Measurements from ENCODE around the gene JADE1. TPM values are rescaled to one million over a fixed set of nuclear protein-coding genes. Genes with fewer than 3 reads are reported as not detected.

The JADE1 gene
- total RNA-seq, 1 donor: 26.4 TPM

DNA sequence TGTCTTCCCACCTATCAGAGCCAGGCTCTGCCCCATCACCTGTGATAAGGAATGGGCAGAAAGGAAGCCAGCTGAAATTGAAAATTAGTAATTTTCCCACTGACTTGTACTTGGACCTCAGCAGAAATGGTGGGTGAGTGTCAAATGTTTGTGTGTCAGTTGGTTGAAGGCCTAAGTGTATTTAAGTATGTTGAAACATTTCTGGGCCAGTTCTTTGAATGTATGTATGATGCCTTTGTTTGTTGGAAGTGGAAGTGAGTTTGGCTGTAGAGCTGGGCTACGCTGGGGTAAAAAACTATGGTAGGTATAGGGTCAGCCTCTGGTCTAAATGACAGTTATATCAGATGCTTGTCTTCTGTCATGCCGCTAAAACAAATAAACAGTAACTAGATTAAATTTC is 27.7 kb downstream of the JADE1 start:
- Histone ChIP-seq H3K4me1 (ENCODE audit: insufficient read depth, low read length) (peaks cover 2% of the 10 kb centered on the region), H4K20me1 (ENCODE audit: insufficient read depth, low read length) (no peaks in the 10 kb centered on the region), H3K27me3 (ENCODE audit: insufficient read depth, low read length) (no peaks in the 10 kb centered on the region), H2AFZ (ENCODE audit: low read length) (no peak overlapping the region), H3K79me2 (ENCODE audit: insufficient read depth, low read length) (peaks cover 96% of the 10 kb centered on the region), H3K4me2 (ENCODE audit: insufficient read depth, low read length) (no peak overlapping the region), H3K27ac (ENCODE audit: low read depth, low read length) (no peak overlapping the region), H3K4me3 (ENCODE audit: insufficient read depth, low read length) (no peak overlapping the region), H3K9me3 (ENCODE audit: low read depth, low read length) (no peaks in the 10 kb centered on the region), H3K36me3 (ENCODE audit: insufficient read depth, low read length) (peaks cover 18% of the 10 kb centered on the region)
- TF ChIP-seq, protein P1, sequence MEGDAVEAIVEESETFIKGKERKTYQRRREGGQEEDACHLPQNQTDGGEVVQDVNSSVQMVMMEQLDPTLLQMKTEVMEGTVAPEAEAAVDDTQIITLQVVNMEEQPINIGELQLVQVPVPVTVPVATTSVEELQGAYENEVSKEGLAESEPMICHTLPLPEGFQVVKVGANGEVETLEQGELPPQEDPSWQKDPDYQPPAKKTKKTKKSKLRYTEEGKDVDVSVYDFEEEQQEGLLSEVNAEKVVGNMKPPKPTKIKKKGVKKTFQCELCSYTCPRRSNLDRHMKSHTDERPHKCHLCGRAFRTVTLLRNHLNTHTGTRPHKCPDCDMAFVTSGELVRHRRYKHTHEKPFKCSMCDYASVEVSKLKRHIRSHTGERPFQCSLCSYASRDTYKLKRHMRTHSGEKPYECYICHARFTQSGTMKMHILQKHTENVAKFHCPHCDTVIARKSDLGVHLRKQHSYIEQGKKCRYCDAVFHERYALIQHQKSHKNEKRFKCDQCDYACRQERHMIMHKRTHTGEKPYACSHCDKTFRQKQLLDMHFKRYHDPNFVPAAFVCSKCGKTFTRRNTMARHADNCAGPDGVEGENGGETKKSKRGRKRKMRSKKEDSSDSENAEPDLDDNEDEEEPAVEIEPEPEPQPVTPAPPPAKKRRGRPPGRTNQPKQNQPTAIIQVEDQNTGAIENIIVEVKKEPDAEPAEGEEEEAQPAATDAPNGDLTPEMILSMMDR (IDR thresholded peaks at IDR 0.05; ENCODE audit: extremely low read depth, low read depth, low read length): no peak
- DNase-seq (ENCODE audit: insufficient read length, low spot score, missing footprints): no peak

DNA sequence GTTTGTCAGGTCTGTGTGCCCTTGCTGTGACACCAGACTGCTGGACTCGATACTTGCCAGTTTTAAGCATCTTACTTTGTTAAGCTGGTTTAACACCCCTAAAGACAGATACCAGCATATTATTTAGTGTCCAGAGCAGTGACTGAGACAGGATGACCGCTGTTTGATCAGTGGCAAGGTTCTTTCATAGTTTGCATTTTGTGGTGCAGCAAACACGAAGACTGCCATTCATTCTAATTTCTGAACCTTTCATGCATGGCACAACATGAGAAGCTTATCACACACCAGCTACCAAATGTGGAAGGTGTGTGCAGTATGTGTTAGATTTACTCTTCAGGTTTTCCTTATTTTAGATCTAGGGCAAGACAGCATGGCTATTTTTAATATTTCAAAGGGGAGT is 28.2 kb downstream of the JADE1 start:
- no peaks in the 10 kb centered on the region for H3K4me1 ChIP-seq (ENCODE audit: insufficient read depth, low read length)
- peaks cover 2% of the 10 kb centered on the region for H4K20me1 ChIP-seq (ENCODE audit: insufficient read depth, low read length)
- H3K36me3 ChIP-seq (ENCODE audit: insufficient read depth, low read length): peaks cover 18% of the 10 kb centered on the region
- no peak overlapping the region for H3K4me2 ChIP-seq (ENCODE audit: insufficient read depth, low read length)
- no peak overlapping the region for H2AFZ ChIP-seq (ENCODE audit: low read length)
- TF ChIP-seq, protein P1 (IDR thresholded peaks at IDR 0.05; ENCODE audit: extremely low read depth, low read depth, low read length): no peak
- DNase-seq (ENCODE audit: insufficient read length, low spot score, missing footprints): no peak
- no peaks in the 10 kb centered on the region for H3K27me3 ChIP-seq (ENCODE audit: insufficient read depth, low read length)
- H3K27ac ChIP-seq (ENCODE audit: low read depth, low read length): no peak overlapping the region
- peaks cover 96% of the 10 kb centered on the region for H3K79me2 ChIP-seq (ENCODE audit: insufficient read depth, low read length)
- no peaks in the 10 kb centered on the region for H3K9me3 ChIP-seq (ENCODE audit: low read depth, low read length)
- H3K4me3 ChIP-seq (ENCODE audit: insufficient read depth, low read length): no peak overlapping the region

DNA sequence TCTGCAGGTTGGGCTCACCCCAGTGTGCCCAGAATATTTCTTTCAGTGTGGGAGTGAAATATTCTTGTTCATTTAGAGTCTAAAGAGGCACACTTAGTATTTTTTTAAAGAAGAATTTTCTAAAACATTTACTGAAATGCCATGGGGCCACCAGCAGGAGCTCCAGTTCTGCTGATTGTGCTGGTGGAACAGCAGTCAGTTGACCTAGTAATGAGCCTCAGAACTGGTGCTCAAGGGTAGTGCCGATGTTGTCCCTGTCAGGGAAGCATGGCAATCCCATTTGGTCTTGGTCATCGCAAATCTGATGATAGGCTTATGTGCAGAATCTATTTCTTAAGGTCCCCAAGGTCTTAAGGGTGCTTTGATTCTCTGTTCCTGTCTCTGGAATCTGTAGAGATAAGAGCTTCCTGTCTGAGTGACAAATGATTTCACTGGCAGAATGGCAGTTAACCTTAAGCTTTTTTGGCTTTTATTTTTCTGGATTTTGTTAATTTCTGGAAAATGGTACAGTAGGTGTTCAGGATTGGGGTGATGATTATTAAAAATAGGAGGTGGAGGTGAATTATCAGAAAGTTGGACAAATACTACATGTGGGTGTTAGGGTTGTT is 31.3 kb downstream of the JADE1 start:
- Histone ChIP-seq H3K4me1 (ENCODE audit: insufficient read depth, low read length) (no peaks in the 10 kb centered on the region), H3K4me2 (ENCODE audit: insufficient read depth, low read length) (no peak overlapping the region), H3K36me3 (ENCODE audit: insufficient read depth, low read length) (peaks cover 29% of the 10 kb centered on the region), H4K20me1 (ENCODE audit: insufficient read depth, low read length) (peaks cover 3% of the 10 kb centered on the region), H3K79me2 (ENCODE audit: insufficient read depth, low read length) (peaks cover 96% of the 10 kb centered on the region), H3K9me3 (ENCODE audit: low read depth, low read length) (no peaks in the 10 kb centered on the region), H3K27me3 (ENCODE audit: insufficient read depth, low read length) (no peaks in the 10 kb centered on the region), H3K4me3 (ENCODE audit: insufficient read depth, low read length) (no peak overlapping the region), H2AFZ (ENCODE audit: low read length) (no peak overlapping the region), H3K27ac (ENCODE audit: low read depth, low read length) (no peak overlapping the region)
- TF ChIP-seq, protein P1 (IDR thresholded peaks at IDR 0.05; ENCODE audit: extremely low read depth, low read depth, low read length): peak; percentile 8
- no peak for DNase-seq (ENCODE audit: insufficient read length, low spot score, missing footprints)

DNA sequence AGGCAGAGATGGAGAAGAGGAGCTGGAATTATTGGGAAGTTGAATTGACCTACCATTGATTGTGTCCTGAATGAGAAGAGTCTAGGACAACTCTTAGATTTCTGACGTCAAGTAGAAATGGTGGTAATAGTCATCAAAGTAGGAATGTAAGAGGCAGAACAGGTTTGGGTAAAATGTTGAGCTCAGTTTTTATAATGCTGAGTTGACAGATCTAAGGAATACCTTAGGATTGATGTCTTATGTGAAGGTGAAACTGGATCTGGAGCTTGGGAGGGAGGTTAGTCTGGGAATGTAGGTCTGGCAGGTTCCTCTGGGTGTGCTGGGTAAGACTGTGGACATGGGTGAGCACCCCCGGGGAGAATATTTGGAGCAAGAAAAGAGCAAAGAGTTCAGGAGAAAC is 31.9 kb downstream of the JADE1 start:
- peaks cover 32% of the 10 kb centered on the region for H3K36me3 ChIP-seq (ENCODE audit: insufficient read depth, low read length)
- H2AFZ ChIP-seq (ENCODE audit: low read length): no peak overlapping the region
- no peaks in the 10 kb centered on the region for H3K27me3 ChIP-seq (ENCODE audit: insufficient read depth, low read length)
- no peak for DNase-seq (ENCODE audit: insufficient read length, low spot score, missing footprints)
- TF ChIP-seq, protein P1 (IDR thresholded peaks at IDR 0.05; ENCODE audit: extremely low read depth, low read depth, low read length): no peak
- H3K4me3 ChIP-seq (ENCODE audit: insufficient read depth, low read length): no peak overlapping the region
- H3K79me2 ChIP-seq (ENCODE audit: insufficient read depth, low read length): peaks cover 95% of the 10 kb centered on the region
- H4K20me1 ChIP-seq (ENCODE audit: insufficient read depth, low read length): peaks cover 3% of the 10 kb centered on the region
- H3K9me3 ChIP-seq (ENCODE audit: low read depth, low read length): no peaks in the 10 kb centered on the region
- H3K4me2 ChIP-seq (ENCODE audit: insufficient read depth, low read length): no peak overlapping the region
- no peak overlapping the region for H3K27ac ChIP-seq (ENCODE audit: low read depth, low read length)
- H3K4me1 ChIP-seq (ENCODE audit: insufficient read depth, low read length): no peaks in the 10 kb centered on the region

Measured in osteoblast (primary cell).